Activated CD4-positive, alpha-beta T cell treated with anti-CD3 and anti-CD28 coated beads, Interleukin-2, amount 50 U/mL, for 48 hours (primary cell): Measurements from ENCODE around the gene WDR82.

Source experiments
- DNase-seq, 2 experiments: peaks; one replicate each; pipeline ENCODE4 v3.0.0-alpha.2; 2020

The WDR82 gene, protein sequence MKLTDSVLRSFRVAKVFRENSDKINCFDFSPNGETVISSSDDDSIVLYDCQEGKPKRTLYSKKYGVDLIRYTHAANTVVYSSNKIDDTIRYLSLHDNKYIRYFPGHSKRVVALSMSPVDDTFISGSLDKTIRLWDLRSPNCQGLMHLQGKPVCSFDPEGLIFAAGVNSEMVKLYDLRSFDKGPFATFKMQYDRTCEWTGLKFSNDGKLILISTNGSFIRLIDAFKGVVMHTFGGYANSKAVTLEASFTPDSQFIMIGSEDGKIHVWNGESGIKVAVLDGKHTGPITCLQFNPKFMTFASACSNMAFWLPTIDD

GRCh38 chr3:52278510-52279069 lies at the start of gene WDR82:
WDR82 (minus strand) TSS chr3:52278649; CDS start chr3:52278361, 288 bp downstream.
- DNase-seq: peak; percentile 98 to 99

- no peak for DNase-seq
These were observed 49.2 kb upstream of the WDR82 start for GRCh38 chr3:52327486-52328290.

- no peak for DNase-seq
These were observed 48.5 kb upstream of the WDR82 start for GRCh38 chr3:52326976-52327375.

DNA sequence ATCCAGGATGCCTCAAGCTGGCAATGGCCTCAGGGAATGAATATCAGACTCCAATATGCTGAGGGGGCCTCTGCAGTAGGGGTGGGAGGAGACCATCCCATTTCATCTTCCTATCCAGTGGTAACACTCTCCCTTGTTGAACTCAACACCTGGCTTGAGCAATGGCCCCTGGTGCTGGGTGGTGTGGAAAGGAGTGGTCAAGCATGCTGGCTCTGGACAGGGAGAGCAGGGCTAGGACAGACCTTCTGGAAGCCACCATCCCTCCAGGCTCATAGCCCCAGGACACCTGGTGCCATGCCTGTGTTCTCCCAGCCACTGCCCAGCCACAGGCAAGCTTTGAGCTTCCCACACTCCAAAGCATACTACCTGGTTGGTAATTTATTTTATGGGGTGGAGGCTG lies 47.2 kb upstream of the WDR82 start:
- DNase-seq: no peak

DNA sequence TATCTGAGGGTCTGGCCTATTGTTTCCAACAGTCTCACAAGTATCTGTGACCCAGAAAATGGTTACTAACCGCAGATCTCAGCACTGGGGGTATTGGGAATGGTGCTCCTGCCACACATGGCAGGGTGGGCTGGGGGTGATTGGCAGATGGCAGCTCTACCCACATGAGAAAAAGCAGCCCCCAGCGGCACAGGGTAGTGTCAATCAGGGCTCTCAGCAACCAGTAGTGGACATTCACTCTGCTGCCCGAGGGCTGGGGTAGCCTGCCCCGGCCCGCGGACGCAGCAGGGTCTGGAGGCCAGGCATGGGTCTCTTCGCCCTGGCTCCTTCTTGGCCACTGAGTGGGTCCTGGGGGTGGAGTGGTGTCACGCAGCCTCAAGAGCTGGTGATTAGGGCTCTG lies 46.2 kb upstream of the WDR82 start:
- DNase-seq: no peak

DNA sequence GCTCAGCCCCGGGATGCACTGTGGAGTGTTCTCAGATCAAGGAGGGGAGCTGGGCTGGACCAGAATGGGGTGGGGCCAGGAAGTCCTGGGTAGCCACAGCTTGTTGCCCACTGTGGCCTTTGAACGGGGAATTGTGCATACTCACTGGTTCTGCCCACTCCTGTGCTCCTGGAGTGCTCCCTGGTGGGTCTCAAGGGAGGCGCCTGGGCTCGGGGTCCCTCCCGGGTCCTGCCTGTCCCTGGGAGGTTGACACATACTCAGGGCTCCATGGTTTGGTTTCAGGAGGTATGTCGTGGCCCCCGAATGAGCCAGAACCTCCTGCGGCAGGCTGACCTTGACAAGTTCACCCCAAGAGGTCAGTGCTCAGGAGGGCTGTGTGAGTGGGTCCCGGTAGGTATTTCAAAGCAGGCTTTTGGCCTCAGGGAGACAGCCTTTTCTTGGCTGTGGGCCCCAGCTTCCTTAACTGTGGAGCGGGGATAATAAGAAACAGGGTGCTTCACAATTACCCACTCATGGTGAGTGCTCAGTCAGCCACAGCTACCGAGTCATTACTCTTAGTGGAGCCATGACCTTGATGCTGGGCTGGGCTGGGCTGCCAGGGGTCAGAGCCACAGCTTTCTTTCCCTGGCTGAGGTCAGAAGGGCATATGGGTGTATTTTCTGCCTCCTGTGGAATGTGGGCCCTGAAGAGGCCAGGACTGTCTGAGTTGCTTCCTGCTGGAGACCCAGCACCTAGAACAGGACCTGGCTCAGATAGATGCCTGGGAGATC lies 45.3 kb upstream of the WDR82 start:
- no peak for DNase-seq

DNA sequence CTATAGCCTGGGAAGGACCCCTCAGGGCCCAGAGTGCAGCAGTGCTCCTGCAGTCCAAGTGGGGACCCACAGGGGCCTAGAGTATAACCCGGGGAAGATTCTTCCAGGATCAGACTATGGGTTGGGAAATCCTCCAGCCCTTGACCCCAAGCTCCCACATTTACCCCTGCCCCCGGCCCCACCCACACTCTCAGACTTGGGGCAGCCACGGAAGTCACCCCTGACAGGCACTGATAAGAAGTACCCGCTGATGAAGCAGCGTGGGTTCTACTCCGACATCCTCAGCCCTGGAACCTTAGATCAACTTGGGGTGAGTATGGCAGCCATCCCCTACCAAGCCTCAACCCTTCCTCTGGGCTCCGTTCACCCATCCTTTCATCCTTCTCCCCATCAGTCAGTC lies 44.0 kb upstream of the WDR82 start:
- DNase-seq: no peak

- no peak for DNase-seq
These were observed 43.0 kb upstream of the WDR82 start for GRCh38 chr3:52321481-52321880.

GRCh38 chr3:52319921-52320595 lies 41.6 kb upstream of the WDR82 start:
- DNase-seq: no peak

DNA sequence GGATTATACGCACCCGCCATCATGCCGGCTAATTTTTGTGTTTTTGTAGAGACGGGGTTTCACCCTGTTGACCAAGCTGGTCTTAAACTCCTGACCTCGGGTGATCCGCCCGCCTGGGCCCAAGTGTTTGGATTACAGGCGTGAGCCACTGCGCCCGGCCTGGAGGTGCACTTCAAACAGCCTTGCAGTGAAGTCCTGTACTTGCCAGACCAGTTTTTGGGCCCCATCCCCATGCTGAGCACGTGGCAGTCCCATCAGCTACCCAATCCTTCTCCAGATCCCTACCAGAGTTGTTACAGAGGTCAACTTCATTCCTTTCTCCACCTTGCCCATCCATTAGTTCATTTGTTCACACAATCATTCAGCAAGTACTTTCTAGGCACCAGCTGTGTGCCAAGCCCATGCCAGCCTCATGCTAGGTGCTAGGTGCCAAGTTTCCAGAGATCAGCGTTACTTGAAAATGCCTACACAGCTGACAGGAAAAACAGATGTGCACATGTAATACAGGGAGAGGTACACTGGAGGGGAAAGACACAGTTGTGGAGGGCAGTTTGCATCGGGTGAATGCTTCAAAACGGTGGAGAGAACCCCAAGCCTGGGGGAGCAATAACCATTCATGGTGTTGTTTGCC lies 39.9 kb upstream of the WDR82 start:
- DNase-seq: no peak

DNA sequence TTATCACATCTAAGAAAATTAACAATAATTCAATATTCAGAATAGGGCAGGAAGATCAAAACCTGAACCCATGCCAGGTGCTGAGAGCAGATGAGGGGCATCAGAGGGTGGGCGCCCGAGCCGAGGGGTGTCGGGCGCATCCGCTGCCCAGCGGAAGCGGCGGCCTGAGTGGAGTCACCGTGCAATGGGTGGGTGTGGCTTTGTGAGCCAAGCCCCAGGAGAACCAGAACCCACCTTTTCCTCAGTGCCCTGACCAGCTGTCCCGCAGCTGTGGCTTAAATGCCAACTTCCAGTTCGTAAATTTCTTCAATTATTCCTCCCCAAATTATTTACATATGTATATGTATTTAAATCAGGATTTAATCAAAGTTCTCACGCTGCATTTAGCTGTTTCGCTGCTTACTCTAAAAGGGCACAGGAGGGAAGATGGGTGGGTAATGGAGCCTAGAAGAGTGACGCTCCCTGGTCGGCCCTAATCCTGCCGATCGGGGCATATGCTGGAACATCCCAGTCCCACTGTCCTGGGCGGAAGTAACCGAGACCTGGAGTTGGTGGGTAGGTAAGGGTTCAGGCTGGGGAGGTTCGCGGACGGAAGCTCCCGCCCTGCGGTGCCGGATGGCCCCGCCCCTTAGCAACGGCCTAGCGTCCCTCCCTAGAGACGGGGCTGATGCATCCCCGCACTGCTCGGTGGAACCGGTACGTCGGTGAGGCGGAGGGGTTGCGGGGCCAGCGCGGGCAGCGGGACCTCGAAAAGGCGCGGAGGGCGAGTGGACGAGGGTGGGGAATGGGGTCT lies 39.0 kb upstream of the WDR82 start:
- peak; percentile 70 to 75 for DNase-seq

DNA sequence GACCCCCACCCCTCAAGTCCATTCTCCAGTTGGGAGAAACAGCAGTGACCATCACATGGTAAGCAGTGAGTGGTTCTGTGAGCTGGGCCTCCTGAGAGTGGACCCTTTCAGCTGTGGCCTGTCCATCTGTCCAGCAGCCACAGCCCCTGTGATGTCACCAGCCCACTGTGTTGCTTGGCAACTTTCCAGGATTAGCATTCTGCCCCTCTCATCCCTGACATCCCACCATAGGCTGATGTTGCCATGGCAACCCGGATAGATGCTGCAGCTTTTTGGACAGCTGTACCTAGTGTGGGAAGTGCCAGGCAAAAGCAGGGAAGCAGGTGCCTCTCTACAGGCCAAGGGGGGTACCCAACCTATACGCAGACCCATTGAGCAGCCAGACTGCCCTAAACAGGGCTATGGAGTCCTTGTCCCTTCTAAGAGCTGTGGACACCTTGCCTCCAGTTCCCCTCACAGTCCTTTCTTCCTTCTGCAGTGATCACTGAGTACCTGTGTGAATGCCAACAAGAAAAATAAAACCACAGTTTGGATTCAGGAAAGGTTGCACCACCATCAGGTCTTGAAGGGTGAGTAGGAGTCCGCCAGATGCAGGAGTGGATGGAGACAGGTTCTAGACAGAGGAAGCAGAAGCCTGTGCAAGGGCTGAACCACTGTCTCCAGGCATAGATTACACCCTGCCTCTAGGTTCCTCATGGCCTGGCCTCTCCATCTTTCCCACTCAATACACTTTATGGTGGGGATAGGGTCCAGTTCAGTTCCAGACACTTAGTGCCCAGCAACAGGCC lies 37.7 kb upstream of the WDR82 start, which contains the start of gene DNAH1:
DNAH1 (plus strand) TSS at position 343 of the 788 bp plus-strand sequence. CDS start 6,124 bp downstream, outside the sequence.
- DNase-seq: no peak

DNA sequence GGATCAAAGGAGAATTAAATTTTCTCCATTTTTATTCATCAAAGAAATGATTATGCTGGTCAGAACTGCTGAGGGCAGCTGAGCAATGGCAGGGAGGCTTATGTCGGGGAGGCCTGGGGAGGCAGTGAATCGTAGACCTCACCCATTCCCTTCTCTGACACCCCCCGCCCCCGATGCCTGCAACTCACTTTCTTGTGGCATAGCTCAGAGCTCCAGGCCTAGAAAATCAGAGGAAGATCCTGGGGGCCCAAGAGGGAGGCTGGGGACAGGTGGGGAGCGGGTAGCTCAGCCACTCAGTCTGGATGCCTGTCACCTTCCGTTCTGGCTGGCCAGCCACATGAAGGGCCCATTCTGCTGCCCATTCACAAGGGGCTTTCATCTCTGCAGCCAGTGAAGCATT lies 36.6 kb upstream of the WDR82 start:
- no peak for DNase-seq

DNA sequence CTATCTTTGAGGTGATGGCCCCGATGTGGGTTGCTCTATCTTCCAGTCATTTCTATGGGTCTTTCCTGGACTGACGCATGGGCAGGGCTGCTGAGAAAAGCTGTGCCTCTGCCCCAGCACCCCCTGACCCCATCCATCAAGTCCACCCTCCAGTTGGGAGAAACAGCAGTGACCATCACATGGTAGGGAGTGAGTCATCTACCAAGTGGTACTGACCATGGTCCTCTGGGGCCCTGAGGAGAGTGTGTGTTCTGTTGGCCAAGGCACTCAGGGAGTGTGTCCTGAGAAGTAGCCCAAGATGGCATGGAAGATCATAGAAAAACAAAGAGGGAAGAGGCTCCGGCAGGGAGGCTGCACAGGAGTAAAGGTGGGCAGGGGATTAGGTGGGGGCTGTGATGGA lies 36.0 kb upstream of the WDR82 start:
- DNase-seq: no peak

DNA sequence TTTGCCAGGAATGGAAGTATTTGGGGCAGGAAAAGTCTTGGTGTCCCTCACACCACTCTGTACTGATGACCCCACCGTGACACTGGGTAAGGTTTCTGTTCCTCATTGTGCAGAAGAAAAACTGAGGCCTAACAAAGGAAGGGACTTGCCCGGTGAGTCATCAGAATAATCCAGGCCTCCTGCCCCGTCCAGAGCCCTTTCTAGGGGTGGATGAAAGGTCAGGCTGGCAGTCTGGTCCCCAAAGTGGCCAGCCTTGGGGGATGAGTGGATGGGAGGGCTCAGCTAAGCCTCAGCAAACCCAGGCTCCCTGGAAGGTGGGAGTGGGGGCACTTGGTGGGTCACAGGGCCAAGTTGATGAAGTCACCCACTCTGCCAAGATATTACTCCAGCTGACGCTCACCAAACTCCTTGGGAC lies 35.3 kb upstream of the WDR82 start:
- DNase-seq: peak in 1 of 2 experiments; percentile 11

DNA sequence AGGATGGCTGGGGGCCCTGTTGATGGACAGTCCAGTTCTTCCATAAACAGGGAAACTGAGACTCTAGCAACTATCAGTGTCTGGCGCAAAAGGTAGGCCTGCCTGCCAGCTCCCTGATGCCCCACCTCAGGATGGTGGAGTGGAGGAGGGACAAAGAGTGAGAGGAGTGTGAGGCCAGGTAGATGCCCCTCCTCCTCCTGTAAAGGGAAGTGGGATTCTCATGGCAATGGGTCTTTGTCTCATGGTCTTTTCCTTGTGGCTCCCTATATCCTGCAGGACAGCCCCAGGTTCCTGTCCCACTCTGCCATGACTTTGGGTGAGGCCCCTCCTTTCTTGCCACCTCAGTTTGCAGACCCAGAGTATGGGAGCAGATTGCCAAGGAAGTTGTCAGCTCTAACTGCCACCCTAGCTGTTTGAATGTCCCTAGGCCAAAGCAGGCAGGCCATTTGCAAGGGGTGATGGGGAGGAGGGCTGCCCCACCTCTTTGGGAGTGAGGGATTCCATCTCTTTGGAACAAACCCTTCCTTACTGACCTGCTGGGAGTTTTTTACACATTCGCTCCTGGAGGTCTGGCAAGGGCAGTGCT lies 34.8 kb upstream of the WDR82 start:
- DNase-seq: no peak

DNA sequence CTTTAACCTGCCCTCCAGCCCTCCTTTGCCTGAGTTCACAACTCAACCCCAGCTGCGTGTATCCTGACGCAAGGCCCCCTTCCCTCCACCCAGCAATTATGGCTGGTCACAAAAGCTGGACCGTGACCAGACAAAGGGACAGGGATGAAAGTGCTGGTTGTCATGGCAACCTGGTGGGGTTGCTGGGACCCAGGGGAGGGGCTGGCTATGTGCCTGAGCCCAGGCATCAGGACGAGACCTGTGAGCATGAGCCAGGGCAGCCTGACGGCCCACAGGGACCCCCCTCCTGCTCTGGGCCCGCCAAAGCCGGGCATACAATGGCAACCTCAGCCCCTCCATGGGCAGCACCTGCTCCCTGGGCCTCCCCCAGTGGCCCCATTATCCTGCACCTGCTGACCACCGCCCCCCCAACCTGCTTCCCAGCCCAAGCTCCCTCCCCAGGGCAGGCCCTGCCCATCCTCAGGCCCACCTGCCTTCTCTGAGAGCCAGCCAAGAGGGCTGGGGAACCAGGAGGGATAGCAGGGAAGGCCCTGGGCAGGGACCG lies 33.2 kb upstream of the WDR82 start:
- no peak for DNase-seq

- DNase-seq: peak; percentile 23 to 31
These were observed 32.6 kb upstream of the WDR82 start for GRCh38 chr3:52310861-52311575.

DNA sequence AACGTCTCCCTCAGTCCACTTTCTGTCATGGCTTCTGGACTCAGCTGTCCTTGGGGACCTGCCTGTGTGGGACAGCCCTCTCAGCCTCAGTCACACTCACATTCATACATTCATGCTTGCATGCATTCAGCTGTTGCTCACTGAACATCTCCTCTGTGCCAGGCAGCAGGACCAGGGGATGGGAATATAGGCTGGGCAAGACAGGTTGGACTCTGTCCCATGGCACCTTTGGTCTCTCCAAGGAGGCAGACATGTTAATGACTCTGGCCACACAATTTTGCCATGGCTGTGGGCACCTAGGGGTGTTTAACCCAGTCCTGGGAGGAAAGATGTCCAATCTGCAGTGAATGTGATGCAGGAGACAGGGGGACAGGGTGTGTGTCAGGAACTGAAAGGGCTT lies 29.9 kb upstream of the WDR82 start:
- no peak for DNase-seq
